ENCODE data around the gene TRAF6.

The TRAF6 gene

DNA sequence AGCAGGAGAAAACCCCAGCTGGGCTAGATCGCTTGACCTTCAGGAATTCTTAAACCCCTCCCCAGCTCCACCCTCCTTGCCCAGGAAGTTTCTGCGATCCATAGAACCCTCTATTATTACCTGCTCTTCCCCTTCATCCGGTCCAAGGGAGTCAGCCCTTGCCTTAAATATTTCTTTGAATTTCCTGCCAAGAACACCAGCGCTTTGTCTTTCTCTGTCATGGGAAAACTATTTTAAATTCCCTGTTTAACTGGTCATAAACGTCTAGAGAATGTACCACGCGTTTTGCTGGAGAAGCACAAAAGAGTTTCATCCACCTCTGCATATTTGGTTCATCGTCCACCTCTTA lies 496 bp upstream of the TRAF6 start:
- Histone ChIP-seq H3K4me1 (no peaks in the 10 kb centered on the region), H3K36me3 (no peaks in the 10 kb centered on the region), H3K9me3 (no peaks in the 10 kb centered on the region), H3K4me3 (ENCODE audit: low read depth, low read length) (peak overlapping the region; percentile 79), H3K27me3 (no peaks in the 10 kb centered on the region)
- TF ChIP-seq, protein P1, sequence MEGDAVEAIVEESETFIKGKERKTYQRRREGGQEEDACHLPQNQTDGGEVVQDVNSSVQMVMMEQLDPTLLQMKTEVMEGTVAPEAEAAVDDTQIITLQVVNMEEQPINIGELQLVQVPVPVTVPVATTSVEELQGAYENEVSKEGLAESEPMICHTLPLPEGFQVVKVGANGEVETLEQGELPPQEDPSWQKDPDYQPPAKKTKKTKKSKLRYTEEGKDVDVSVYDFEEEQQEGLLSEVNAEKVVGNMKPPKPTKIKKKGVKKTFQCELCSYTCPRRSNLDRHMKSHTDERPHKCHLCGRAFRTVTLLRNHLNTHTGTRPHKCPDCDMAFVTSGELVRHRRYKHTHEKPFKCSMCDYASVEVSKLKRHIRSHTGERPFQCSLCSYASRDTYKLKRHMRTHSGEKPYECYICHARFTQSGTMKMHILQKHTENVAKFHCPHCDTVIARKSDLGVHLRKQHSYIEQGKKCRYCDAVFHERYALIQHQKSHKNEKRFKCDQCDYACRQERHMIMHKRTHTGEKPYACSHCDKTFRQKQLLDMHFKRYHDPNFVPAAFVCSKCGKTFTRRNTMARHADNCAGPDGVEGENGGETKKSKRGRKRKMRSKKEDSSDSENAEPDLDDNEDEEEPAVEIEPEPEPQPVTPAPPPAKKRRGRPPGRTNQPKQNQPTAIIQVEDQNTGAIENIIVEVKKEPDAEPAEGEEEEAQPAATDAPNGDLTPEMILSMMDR (IDR thresholded peaks at IDR 0.05; ENCODE audit: low read depth, low read length) = no peak
- DNase-seq = no peak

DNA sequence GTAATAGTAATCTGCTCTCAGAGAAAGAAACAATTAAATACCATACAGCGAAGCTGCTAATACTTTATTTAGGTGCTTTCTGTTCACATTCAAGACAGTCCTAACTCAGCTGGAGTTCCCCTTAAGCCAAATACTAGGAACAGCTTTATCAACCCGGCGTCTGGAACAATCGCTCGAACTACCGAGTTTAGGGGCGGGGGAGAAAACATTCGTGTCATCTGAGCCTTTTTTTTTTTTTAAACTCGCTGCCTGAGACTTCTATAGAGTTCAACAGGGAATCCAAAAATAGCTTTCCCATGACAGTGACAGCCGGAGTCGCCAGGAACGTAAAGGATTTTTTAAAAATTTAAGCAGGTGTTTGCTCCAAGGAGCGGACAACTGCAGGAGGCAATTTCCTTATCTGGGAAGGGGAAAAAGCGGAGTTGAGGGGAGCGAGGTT lies 852 bp downstream of the TRAF6 start:
- TF ChIP-seq, protein P1 (IDR thresholded peaks at IDR 0.05; ENCODE audit: low read depth, low read length) = no peak
- DNase-seq = no peak
- Histone ChIP-seq H3K4me1 (no peaks in the 10 kb centered on the region), H3K27me3 (no peaks in the 10 kb centered on the region), H3K36me3 (no peaks in the 10 kb centered on the region), H3K9me3 (no peaks in the 10 kb centered on the region), H3K4me3 (ENCODE audit: low read depth, low read length) (peak overlapping the region; percentile 79)

DNA sequence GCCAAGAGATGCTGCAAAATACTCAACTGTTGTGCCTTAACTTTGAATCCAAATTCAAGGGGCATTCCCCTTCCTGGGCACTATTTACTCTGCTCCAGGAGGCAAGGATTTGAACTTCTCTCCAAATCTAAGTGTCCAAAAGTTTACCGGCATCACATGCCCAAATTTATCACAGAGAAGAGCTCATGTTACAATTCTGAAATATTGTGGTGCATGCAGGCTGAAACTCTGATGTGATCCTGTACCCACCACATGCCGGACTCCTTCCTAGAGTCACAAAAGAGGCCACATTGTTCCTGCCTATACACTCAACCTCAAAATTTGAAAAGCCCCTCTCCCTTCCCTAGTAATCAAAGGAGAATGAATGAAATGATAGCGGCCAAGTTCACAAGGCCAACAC lies 1.3 kb downstream of the TRAF6 start:
- Histone ChIP-seq H3K4me1 (no peaks in the 10 kb centered on the region), H3K9me3 (no peaks in the 10 kb centered on the region), H3K36me3 (no peaks in the 10 kb centered on the region), H3K4me3 (ENCODE audit: low read depth, low read length) (peak overlapping the region; percentile 79), H3K27me3 (no peaks in the 10 kb centered on the region)
- DNase-seq = no peak
- TF ChIP-seq, protein P1 (IDR thresholded peaks at IDR 0.05; ENCODE audit: low read depth, low read length) = no peak

DNA sequence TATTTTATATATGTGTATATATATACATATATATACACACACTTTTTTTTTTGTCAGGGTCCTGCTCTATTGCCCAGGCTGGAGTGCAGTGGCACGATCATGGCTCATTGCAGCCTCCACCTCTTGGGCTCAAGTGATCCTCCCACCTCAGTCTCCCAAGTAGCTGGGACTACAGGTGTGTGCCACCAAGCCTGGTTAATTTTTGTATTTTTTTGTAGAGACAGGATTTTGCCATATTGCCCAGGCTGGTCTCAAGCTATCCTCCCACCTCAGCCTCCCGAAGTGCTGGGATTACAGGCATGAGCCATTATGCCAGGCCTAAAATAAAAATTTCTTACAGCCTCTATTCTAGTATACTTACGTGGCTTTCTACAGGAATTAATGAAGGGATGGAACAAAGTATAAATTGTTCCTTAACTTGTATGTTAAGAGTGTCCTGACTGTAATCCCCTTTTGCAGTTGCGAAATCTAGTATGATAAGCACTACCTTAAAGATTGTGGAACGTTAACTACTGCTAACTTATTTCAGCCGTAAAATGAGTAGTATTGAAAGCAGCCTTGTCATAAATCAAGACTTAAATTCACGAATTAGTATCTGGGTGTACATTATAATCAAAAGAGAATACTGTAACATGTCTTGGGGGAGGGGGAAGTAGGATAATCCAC lies 2.1 kb downstream of the TRAF6 start:
- Histone ChIP-seq H3K36me3 (no peaks in the 10 kb centered on the region), H3K9me3 (no peaks in the 10 kb centered on the region), H3K27me3 (no peaks in the 10 kb centered on the region), H3K4me1 (no peaks in the 10 kb centered on the region), H3K4me3 (ENCODE audit: low read depth, low read length) (no peak overlapping the region)
- DNase-seq = no peak
- TF ChIP-seq, protein P1 (IDR thresholded peaks at IDR 0.05; ENCODE audit: low read depth, low read length) = no peak

DNA sequence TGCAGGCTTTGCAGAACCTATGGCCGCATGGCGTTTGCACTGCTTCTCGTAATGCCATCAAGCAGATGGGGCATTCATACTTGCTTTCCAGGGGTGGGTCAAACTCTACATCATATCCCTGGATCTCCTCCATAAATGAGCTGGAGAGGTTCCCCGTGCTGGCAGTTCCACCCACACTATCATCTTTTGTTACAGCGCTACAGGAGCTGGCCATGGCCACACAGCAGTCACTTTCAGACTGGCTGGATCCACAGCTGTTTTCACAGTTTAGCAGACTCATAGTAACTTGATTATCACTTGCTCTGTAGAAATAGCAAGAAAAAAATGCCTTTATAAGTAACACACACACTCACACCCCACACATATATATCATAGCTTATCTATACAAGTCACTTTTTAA lies 8.8 kb downstream of the TRAF6 start:
- no peaks in the 10 kb centered on the region; the same call in 1 of the 2 replicates for H3K36me3 ChIP-seq
- H3K4me3 ChIP-seq (ENCODE audit: low read depth, low read length) = no peak overlapping the region
- no peaks in the 10 kb centered on the region for H3K9me3 ChIP-seq
- H3K4me1 ChIP-seq = no peaks in the 10 kb centered on the region
- no peaks in the 10 kb centered on the region for H3K27me3 ChIP-seq
- peak; percentile 7 for DNase-seq
- TF ChIP-seq, protein P1 (IDR thresholded peaks at IDR 0.05; ENCODE audit: low read depth, low read length) = no peak

DNA sequence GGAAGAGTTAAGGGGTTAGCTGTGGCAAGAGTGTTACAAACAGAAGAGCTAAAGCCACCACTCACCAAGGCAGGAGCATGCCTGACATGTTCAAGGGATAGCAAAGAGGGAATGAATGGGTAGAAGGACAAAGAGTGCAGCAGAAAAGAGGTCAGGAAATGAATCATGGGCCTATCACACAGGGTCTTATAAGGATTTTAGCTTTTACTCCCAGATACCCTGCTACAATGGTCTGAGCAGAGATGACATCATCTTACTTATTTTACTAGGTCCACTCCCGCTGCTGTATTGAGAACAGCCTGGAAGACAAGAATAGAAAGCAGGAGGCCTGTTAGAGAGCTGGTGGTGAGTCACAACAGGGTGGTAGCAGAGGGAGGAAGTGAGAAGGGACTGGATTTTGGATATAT lies 9.8 kb downstream of the TRAF6 start:
- no peaks in the 10 kb centered on the region for H3K4me1 ChIP-seq
- H3K9me3 ChIP-seq = no peaks in the 10 kb centered on the region
- no peak for DNase-seq
- TF ChIP-seq, protein P1 (IDR thresholded peaks at IDR 0.05; ENCODE audit: low read depth, low read length) = no peak
- H3K4me3 ChIP-seq (ENCODE audit: low read depth, low read length) = no peak overlapping the region
- no peaks in the 10 kb centered on the region; the same call in 1 of the 2 replicates for H3K36me3 ChIP-seq
- no peaks in the 10 kb centered on the region for H3K27me3 ChIP-seq

Data from BE2C (cell line).